OCI-LY3 (cell line): Measurements from ENCODE around the gene SEPTIN10.
"Not testable (repeated sequence)": the region's sequence is repeated elsewhere in the genome, so short reads cannot be mapped to it uniquely, and the experiment has no call there.

Experiments
- H2AFZ ChIP-seq: fragments of 200-600, 300-600 bp; shearing (Covaris generic); 2 replicates; pipeline ENCODE4 v1.6.0; 2014; ENCODE audit warnings: antibody characterized with exemption, low read depth, low read length
- H3K27ac ChIP-seq: fragments of 200-600, 300-600 bp; sonication (generic); 2 replicates; pipeline ENCODE4 v1.5.1; 2014; ENCODE audit warnings: mild to moderate bottlenecking, low read length, moderate library complexity, mixed read lengths
- H3K27me3 ChIP-seq: fragments of 200-600, 300-600 bp; sonication (generic); 2 replicates; pipeline ENCODE4 v1.6.1; 2014; ENCODE audit warnings: low read depth, low read length, mixed read lengths
- H3K36me3 ChIP-seq: fragments of 200-600, 300-600 bp; sonication (generic); replicated peaks from 2 replicates; pipeline ENCODE3; 2014; ENCODE audit warnings: low read depth, low read length, mixed read lengths
- H3K4me1 ChIP-seq: fragments of 300-600, 200-600 bp; sonication (generic); 2 replicates; pipeline ENCODE4 v1.6.1; 2014; ENCODE audit warnings: low read length, mixed read lengths
- H3K4me2 ChIP-seq: fragments of 200-600, 300-600 bp; sonication (generic); 2 replicates; pipeline ENCODE4 v1.6.1; 2014; ENCODE audit warnings: low read length, mixed read lengths
- H3K4me3 ChIP-seq: fragments of 300-600, 200-600 bp; sonication (generic); 2 replicates; pipeline ENCODE4 v1.5.1; 2014; ENCODE audit warnings: antibody characterized with exemption, mild to moderate bottlenecking, low read length, moderate library complexity
- H3K79me2 ChIP-seq: fragments of 300-600, 200-600 bp; shearing (Covaris generic); 2 replicates; pipeline ENCODE4 v1.6.1; 2014; ENCODE audit warnings: mild to moderate bottlenecking, low read length, mixed read lengths
- H3K9ac ChIP-seq: fragments of 300-600, 200-600 bp; shearing (Covaris generic); 2 replicates; pipeline ENCODE4 v1.6.0; 2014; ENCODE audit warnings: mild to moderate bottlenecking, low read length, moderate library complexity
- H3K9me3 ChIP-seq: fragments of 200-600, 300-600 bp; shearing (Covaris generic); 2 replicates; pipeline ENCODE4 v1.6.1; 2014; ENCODE audit warnings: low read length, mixed read lengths; ENCODE audit not compliant: insufficient read depth
- H4K20me1 ChIP-seq: fragments of 200-600, 300-600 bp; sonication (generic); 2 replicates; pipeline ENCODE4 v1.6.1; 2016; ENCODE audit warnings: low read length, mixed read lengths; ENCODE audit not compliant: insufficient read depth
- CTCF ChIP-seq: fragments of 200-600, 300-600 bp; sonication (generic); IDR thresholded peaks from 2 replicates; pipeline ENCODE4 v1.5.1; 2014; ENCODE audit warnings: antibody characterized with exemption, low read length, low read depth
- EZH2phosphoT487 ChIP-seq: fragments of 200-600 bp; shearing (Covaris generic); IDR thresholded peaks from 2 replicates; pipeline ENCODE4 v1.6.1; 2018; ENCODE audit warnings: antibody characterized with exemption, mixed run types, low read depth

Gene SEPTIN10

GRCh38 chr2:109537565-109538222 lies 76.1 kb downstream of the SEPTIN10 start:
- H3K4me2 ChIP-seq = no peak overlapping the region
- no peak overlapping the region for H3K9ac ChIP-seq
- H3K27ac ChIP-seq = no peak overlapping the region
- H2AFZ ChIP-seq = no peak overlapping the region
- H3K79me2 ChIP-seq = no peaks in the 10 kb centered on the region
- H3K9me3 ChIP-seq = no peaks in the 10 kb centered on the region
- TF ChIP-seq EZH2phosphoT487 (no peak), CTCF (no peak)
- H3K27me3 ChIP-seq = peaks cover 17% of the 10 kb centered on the region
- H4K20me1 ChIP-seq = no peaks in the 10 kb centered on the region
- H3K4me1 ChIP-seq = no peaks in the 10 kb centered on the region
- no peak overlapping the region for H3K4me3 ChIP-seq
- no peaks in the 10 kb centered on the region for H3K36me3 ChIP-seq

GRCh38 chr2:109536556-109536955 lies 77.2 kb downstream of the SEPTIN10 start:
- not testable (repeated sequence) for H3K4me3 ChIP-seq, H4K20me1 ChIP-seq, H2AFZ ChIP-seq, H3K4me2 ChIP-seq, H3K9ac ChIP-seq, H3K4me1 ChIP-seq, H3K9me3 ChIP-seq, H3K36me3 ChIP-seq, H3K79me2 ChIP-seq, H3K27ac ChIP-seq
- H3K27me3 ChIP-seq = peaks cover 13% of the 10 kb centered on the region

GRCh38 chr2:109535217-109535946 lies 78.4 kb downstream of the SEPTIN10 start:
- Histone ChIP-seq H3K27ac (no peak overlapping the region), H3K27me3 (peaks cover 16% of the 10 kb centered on the region), H3K9me3 (no peaks in the 10 kb centered on the region), H3K4me1 (no peaks in the 10 kb centered on the region), H4K20me1 (no peaks in the 10 kb centered on the region), H3K9ac (no peak overlapping the region), H3K4me3 (no peak overlapping the region), H3K79me2 (no peaks in the 10 kb centered on the region), H3K4me2 (no peak overlapping the region), H3K36me3 (no peaks in the 10 kb centered on the region), H2AFZ (no peak overlapping the region)
- TF ChIP-seq EZH2phosphoT487 (no peak), CTCF (no peak)

- no peaks in the 10 kb centered on the region for H3K4me1 ChIP-seq
Measured at GRCh38 chr2:109533823-109534222, 79.9 kb downstream of the SEPTIN10 start.

More at GRCh38 chr2:109533823-109534222, 79.9 kb downstream of the SEPTIN10 start:
- Histone ChIP-seq H3K36me3 (no peaks in the 10 kb centered on the region), H2AFZ (no peak overlapping the region), H3K9ac (no peak overlapping the region), H3K4me2 (no peak overlapping the region), H3K79me2 (no peaks in the 10 kb centered on the region), H4K20me1 (no peaks in the 10 kb centered on the region), H3K27me3 (peaks cover 21% of the 10 kb centered on the region), H3K4me3 (no peak overlapping the region), H3K27ac (no peak overlapping the region), H3K9me3 (no peaks in the 10 kb centered on the region)
- TF ChIP-seq EZH2phosphoT487 (no peak), CTCF (no peak)
